Fibroblast of peridontal ligament (primary cell): ENCODE measurements around the gene VANGL1.
A peak's percentile ranks its signal among the peaks of the same experiment; 100 is the strongest.

Experiments used
- DNase-seq: peaks from one replicate; pipeline ENCODE4 v3.0.0-alpha.2; 2010; ENCODE audit errors: extremely low read depth

The VANGL1 gene

DNA sequence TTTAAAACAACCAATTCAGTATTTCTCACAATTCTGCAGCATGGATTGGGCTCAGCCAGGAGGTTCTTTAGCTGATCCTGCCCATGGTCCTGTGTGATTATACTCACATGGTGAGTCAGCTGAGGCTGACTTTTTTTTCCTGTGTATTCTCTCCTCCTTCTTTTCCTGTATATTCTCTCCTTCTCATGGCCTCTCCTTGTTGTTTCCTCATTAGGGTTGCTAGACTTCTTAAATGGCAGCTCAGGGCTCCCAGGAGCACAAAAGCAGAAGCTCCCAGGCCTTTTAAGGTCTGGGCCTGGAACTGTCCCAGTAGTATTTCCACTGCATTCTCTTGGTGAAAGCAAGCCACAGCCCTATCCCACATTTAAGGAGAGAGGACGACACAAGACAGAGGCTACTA lies 26.8 kb downstream of the VANGL1 start:
- DNase-seq: peak; percentile 23

DNA sequence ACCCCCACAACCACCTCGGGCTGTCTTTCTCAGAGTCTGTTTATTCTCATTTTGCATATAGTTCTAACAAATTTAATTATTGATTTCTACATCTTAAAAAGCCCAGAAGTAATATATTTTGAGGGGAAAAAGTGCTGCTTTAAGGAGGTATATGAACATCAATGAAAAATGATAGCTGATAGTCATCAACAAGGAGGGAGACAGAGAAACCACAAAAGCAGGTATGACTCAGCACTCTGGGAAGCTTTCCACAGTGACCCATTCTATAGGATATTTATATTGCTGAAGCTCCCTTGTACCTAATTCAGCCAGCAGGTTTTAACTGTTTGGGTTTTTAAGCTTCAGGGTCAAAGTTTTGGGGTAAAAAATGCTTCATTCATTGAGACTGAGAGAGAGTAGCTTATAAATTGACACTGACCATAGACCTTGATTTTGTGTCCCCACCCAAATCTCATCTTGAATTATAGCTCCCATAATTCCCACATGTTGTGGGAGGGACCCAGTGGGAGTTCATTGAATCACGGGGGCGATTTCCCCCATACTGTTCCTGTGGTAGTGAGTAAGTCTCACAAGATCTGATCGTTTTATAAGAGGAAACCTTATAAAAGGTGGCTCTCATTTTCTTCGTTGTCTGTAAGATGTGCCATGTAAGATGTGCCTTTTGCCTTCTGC lies 27.4 kb downstream of the VANGL1 start:
- peak; percentile 69 for DNase-seq

DNA sequence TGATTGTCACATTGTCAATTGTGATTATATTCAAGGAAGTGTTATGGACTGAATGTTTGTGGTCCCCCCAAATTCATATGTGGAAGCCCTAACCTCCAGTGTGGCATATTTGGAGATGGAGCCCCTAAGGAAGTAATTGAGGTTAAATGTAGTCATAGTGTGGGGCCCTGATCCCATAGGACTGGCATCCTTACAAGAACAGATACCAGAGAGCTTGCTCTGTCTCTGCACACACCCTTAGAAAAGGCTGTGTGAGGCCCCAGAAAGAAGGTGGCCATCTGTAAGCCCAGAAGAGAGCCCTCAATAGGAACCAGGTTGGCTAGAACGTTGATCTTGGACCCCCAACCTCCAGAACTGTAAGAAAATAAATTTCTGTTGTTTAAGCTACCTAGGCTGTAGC lies 28.1 kb downstream of the VANGL1 start:
- no peak for DNase-seq

DNA sequence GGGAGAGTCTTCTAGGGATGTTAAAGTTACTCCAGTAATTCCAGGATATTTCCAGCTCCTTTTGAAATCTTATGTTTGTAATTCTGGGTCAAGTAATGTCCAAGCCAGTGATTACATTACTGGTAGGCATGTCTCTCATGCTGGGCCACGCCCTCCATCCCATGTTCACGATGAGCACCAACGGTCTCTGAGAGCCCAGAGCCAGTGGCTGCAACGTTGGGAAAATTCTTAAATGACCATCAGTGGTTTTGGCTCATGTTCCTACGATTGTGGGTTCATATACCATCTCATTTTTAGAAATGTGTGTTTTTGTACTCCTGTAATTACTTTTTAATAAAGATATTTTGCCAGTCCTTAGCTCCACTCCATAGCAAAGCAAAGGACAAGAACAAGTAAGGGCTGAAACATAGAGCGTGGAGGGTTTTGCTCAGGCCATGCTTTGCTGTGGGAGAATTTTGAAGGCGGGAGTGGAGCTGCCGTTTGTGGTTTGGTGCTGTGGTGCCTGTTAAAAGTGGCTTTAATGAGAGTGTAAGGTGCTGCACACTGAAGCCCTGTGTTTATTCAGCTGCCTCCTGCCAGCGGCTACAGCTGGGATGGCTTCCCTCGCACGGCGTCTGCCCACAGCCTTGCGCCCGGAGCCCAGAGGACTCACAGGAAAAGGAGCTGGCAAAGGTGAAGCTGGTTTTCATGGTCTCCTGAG lies 28.9 kb downstream of the VANGL1 start:
- DNase-seq: peak; percentile 19

DNA sequence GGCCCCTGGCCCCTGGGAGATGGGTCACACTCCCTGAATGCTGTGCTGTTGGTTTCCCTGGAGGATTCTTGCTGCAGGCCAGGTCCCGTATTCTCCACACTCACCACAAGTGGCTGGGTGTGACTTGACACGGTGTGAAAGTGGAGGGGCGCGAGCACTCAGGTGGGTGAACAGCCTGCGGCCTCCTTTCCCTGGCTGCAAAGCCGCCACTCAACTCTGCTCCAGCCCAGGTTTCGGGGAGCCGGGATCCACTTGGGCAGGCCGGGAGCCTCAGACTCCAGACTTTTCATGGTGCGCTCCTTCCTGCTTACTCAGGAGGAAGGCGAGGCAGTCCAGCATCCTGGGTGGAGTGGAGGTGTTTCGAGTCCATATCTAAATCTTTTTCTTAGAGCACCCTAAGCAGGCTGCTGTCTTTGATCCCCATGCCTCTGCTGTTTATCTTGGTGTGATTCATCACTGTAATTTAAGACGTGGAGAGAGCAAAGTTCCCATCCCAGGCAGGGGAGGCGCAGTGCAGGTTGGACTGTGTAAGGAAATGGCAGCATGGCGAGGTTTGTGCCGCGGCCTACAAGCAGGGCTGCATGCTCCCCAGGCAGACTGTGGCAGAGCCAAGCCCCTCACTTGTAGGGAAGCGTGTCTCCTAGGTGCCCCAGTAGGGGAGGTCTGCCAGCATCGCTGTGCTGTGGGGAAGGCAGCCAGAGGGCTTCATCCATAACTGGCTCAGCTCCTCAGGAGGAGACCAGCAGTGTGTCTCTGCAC lies 29.6 kb downstream of the VANGL1 start:
- no peak for DNase-seq

DNA sequence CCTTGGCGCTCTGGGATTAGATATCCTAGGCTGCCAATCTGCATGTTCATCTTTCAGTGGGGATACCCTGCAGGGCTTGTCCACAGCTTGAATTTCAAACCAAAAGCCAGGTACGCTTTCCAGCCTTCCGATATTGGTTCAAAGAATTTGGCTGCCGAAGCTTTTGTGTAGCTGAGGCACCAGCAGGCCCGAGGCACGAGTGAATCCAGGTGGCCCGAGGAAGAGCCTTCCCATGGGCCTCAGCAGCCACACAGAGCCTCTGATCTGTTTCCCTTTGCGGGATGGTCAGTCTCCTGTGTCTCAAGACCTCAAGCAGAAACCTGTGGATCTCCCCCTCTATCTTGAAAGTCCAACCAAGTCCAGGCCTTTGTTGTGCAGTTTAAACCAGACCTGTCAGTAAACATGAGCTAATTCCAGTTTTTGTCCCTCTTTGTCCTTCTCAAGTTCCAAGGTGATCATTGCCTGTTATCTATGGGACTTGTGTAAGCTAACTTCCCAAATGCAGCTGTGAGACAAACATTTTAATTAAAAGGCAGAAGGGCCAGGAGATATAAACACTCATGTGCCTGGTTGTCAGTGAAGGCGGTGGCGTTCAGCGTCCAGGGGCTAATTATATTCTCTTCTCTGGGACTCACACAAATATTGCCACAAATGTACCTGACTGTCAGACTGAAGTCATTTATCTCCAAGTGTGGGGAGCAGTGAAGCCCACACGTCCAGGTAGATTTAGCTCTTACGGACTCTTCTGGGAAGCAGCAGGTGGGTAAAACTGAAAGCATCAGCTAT lies 30.6 kb downstream of the VANGL1 start:
- DNase-seq: no peak

DNA sequence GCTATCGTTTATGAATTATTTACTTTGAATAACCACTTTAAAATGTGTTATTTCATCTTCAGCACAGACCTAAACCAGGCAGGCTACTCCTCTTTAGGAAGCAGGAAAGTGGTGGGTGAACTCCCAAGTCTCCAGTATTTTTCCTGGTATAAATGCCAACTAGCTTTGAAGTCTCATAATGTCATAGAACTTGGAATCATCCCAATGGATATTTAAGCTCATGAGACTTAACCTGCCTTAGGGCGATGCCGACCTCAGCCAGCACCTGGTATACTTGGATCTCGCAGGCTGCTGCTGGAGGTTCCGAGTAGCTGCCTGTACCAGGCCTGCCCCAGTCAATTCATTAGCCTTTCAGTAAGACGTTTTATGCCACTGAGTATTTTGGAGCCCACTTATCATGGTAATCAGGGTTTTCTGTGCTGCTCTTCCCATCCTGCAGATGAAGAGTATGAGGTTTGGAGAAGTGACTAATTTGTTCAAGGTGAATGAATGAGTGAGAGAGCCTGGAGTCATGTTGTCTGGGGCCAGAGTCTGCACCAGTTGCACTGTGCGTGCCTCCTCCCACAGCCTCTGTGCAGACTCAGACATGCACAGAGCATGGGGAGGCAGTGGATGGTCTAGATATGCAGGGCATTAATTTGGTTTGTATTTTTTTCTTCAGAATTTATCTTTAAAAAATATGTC lies 34.9 kb downstream of the VANGL1 start:
- no peak for DNase-seq

DNA sequence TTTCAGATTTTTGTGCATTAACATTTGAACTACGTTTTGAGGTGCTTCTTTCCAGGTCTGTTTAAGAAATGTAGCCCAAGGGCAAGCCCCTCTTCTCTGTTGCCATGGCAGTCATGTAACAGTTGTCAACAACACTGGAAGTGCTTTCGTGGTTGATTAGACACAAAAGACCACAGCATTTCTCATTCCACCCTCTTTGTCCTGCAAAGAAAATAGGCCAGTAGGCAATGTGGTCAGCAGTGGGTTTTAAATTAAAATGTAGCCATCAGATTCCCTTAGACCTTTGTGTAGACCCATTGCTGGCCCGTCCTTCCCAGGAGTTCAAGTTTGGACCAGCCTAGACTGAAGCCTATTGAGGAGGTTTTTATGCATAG lies 35.4 kb downstream of the VANGL1 start:
- no peak for DNase-seq

DNA sequence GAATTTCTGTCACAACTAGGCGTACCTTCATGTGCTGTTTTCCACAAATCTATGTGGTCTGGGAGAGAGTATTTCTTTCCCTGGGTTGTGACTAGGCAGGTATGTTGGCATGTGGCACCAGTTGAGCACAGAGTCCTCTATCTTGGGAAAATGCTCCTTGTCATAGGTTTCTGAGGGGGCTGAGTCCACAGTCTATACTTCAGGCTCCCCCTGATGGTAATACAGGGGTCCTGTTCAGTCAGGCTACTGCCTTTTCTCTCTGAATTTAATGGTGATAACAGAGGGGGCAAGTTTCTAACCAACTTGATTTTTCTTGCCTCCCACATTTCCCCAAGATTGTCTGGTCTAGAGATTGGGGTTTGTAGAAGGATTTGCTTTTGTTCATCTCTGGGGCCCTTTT lies 35.8 kb downstream of the VANGL1 start:
- no peak for DNase-seq

DNA sequence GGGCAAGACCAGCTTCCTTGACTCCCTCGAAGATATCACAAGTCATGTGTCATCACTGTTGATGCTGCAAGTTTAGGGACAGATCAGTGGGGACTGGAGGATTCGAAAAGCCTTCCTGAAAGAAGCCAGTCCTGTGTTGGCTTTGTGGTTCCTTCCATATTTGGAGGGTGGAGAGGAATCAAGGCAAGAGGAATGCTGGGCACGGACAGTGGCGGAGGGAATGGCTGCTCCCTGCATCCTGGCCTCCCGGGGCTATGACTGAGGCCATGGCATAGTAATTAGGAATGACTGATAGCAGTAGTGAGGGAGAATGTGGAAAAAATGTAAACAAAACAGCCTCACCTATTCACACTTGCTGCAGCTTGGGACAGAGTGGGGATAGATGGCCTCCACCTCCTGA lies 36.4 kb downstream of the VANGL1 start:
- DNase-seq: no peak

DNA sequence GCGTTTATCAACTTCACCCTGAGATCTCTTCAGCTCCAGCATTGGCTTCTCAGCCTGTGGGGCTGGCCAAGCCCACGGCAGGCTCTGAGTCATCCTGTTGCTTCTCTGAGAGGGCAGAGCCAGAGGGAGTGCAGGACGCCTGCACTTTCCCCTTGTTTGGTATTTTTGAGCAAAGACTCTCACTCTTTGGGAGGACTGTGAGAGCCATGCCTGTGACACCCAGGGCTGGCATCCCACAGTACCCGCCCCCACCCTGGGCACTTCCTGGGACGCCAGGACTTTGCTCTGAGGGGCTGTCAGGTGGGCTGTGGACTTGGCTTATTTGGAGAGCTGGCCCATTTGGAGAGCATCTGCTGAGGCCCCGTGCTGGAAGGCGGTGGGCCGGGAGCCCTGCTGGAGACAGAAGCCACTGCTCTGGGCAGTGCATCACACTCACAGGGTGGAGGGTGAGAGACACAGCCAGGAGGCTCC lies 37.4 kb downstream of the VANGL1 start:
- DNase-seq: peak; percentile 61

DNA sequence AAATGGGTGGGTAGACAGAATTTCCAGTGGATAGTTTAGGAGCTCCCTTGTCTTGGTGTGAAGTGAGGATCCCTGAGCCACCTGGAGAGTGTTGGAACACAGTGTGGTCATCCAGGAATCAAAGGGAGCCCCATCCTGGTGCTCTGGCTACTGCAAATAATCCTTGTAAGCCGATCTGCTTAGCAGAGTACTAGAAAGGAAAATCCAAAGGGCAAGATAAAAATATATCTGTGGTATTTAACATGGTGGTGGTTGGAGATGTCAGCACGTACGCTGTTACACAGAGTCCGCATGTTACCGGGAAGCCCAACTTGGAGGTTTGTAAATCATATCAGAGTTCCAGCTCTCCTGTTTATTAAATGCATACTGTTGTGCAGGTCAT lies 39.0 kb downstream of the VANGL1 start:
- no peak for DNase-seq

DNA sequence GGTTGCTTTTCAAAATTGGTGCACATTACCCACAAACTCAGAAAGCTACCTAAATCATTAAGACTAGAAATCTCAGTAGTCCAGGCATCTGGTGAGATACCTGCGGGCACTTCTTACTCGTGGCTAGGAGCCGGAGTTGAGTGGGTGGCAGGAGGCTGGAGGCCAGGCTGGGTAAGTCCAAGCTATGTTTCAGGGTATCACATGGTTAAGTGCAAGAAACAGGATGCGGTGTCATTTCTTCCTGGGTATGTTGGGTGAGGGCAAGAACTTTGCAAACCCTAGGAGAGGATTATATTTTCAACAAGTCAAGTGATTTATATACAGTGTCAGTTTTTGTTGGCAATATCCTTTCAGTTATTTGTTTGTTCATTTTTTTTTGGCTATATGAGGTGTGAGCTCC lies 41.0 kb downstream of the VANGL1 start:
- no peak for DNase-seq

DNA sequence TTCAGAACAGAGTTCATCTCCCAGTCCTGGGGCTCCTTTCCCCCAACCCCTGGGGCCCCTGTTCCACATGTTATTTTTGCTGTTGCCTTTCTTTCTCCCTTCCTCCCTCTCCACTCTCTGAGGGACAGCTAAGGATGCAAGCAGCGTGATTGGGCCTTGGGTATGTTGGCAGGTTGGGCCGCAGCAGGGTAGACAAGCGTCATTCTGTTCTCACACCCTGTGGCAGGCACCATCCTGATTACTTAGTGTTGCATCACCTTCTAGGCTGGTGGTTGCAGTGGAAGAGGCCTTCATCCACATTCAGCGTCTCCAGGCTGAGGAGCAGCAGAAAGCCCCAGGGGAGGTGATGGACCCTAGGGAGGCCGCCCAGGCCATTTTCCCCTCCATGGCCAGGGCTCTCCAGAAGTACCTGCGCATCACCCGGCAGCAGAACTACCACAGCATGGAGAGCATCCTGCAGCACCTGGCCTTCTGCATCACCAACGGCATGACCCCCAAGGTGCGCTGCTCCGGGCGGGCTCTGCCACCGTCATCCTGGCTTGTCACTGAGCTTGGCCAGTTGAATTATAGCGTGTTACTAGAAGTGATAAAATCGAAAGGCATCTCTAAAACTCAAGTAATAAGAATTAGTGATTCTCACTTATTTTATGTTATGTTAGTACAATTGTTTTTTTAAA lies 43.4 kb downstream of the VANGL1 start:
- no peak for DNase-seq

DNA sequence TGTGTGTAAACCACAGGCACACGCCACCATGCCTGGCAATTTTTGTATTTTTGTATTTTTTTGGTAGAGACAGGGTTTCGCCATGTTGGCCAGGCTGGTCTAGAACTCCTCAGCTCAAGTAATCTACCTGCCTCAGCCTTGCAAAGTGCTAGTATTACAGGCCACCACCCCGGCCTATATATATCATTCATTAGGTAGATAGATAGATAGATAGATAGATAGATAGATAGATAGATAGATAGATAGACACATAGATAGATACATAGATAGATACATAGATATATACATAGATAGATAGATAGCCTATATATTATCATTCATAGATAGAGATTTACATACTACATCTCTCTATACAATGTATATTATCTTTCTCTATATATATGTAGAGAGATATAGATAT lies 46.0 kb downstream of the VANGL1 start:
- no peak for DNase-seq

DNA sequence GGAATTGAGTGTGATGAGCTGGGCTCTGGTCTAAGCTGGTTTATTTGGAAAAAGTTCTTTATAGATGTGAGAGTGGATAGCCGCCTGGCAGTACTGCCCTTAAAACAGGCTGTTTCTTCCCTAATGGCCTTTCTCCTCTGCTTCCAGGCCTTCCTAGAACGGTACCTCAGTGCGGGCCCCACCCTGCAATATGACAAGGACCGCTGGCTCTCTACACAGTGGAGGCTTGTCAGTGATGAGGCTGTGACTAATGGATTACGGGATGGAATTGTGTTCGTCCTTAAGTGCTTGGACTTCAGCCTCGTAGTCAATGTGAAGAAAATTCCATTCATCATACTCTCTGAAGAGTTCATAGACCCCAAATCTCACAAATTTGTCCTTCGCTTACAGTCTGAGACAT lies 49.2 kb downstream of the VANGL1 start:
- no peak for DNase-seq

DNA sequence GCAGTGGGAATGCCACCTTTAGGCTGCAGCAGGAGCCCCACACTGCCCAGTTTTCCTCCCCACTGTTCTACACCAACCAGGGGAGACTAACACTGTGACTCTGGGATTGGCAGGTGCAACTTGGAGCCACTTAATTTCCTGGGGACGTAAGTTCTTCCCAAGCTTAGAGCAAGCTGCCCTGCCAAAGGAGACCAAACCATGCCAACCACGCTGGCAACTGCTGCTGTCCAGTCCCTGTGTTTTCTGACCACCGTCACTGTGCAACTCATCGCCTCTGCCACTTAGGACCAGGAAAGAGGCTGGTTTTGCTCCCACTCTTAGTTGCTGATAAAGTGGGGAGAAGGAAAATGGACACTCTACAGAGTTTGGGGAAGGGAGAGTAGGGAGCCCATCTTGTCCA lies 50.5 kb downstream of the VANGL1 start:
- DNase-seq: no peak

DNA sequence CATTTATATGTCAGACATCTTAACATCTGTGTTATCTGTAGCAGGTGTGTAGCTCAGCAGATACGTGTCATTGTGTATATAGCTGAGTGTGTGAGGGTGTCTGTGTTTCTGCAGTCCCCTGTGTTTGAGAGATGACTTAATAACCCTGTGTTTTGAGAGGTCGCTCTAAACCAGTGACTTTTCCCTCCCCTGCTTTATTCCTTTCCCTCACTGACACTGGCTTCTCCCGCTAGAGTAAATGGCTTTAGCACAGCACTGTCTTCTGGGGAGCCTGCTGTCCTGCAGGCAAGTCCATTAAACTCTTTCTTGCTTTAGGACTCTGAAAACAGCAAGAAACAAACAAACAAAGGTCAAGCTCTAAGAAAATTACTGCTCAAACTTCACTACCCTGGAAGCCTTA lies 53.0 kb downstream of the VANGL1 start:
- no peak for DNase-seq

DNA sequence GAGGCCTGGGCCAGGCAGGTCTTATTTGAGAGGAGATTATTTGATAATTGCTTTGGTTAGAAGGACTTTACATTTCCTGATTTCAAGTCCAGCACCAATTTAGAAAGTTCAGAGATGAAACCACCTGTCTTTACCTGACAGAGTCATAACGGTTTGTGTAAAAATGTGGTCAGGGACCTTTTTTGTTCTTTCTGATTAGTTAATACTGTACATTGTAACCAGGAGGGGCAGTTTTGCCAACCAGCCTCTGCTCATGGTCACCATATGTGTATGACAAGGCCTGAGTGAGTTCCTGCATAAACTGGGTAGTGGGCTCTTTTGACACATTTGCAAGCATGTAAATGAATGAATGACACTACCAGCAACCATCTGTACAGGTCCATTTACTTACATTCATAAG lies 55.8 kb downstream of the VANGL1 start:
- DNase-seq: no peak

DNA sequence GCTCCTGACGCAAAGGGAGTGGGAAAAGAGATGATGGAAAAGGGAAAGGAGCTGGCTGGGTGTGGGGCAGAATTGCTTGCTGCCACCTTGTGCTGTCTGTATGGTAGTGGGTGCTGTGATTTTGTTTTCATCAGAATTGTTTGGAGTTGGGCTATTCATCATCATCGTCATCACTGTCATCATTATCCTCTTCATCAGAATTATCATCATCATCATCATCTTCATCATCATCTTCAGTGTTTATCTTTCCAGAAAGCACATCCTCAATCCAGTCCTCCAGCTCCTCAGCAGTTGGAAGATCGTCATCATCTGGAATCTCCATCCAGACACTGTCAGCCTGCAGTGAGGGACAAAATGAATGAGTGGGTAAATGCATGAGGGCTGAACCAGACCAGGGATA lies 59.3 kb downstream of the VANGL1 start:
- no peak for DNase-seq

DNA sequence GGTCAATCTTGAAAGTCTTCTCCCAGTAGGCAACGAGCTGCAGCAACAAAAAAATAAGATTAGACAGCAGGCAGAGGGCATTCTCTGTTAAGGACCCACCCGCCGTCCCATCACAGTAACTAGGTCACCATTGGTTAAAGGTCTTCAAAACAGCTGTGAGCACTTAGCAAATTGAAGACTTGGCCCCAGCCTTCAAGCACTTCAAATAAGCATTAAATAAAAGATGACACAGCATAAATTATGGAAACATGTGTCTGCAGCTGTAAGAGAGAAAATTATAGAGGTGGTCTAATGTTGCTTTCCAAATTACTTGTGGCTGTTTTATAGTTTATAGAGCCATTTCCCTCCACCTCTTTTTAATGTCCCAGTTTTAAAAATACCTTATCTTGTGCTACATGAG lies 61.2 kb downstream of the VANGL1 start:
- no peak for DNase-seq
